HK-2 (cell line): ENCODE measurements around the gene DLGAP1.

Experiments used
- DNase-seq: peaks from one replicate; pipeline ENCODE4 v3.0.0-alpha.2; 2018; ENCODE audit not compliant: unreplicated experiment

The DLGAP1 gene

GRCh38 chr18:3468833-3469232, 986.3 kb downstream of the DLGAP1 start:
- no peak for DNase-seq

- no peak for DNase-seq
Measured at GRCh38 chr18:3468066-3468705, 986.9 kb downstream of the DLGAP1 start.

- DNase-seq, result no peak
Measured at GRCh38 chr18:3466872-3467271, 988.2 kb downstream of the DLGAP1 start.

GRCh38 chr18:3466045-3466444, 989.1 kb downstream of the DLGAP1 start:
- DNase-seq, result no peak

GRCh38 chr18:3463051-3463450, 992.1 kb downstream of the DLGAP1 start:
- DNase-seq, result no peak

- DNase-seq, result no peak
Measured at GRCh38 chr18:3461704-3462103, 993.4 kb downstream of the DLGAP1 start.

- no peak for DNase-seq
Measured at GRCh38 chr18:3460823-3461398, 994.2 kb downstream of the DLGAP1 start.

GRCh38 chr18:3458952-3459853, 995.9 kb downstream of the DLGAP1 start:
- no peak for DNase-seq

GRCh38 chr18:3458378-3458777, 996.7 kb downstream of the DLGAP1 start:
- DNase-seq, result no peak

- no peak for DNase-seq
Measured at GRCh38 chr18:3457261-3457724, 997.8 kb downstream of the DLGAP1 start.

GRCh38 chr18:3456686-3457069, 998.4 kb downstream of the DLGAP1 start:
- no peak for DNase-seq

- DNase-seq, result no peak
Measured at GRCh38 chr18:3455907-3456685, 999.0 kb downstream of the DLGAP1 start.

GRCh38 chr18:3455090-3455635, 999.9 kb downstream of the DLGAP1 start:
- no peak for DNase-seq

- DNase-seq, result no peak
Measured at GRCh38 chr18:3454365-3455089, 1000.6 kb downstream of the DLGAP1 start.

GRCh38 chr18:3453540-3454364, 1001.4 kb downstream of the DLGAP1 start:
- no peak for DNase-seq

GRCh38 chr18:3452750-3453539, 1002.2 kb downstream of the DLGAP1 start:
- no peak for DNase-seq

- no peak for DNase-seq
Measured at GRCh38 chr18:3451989-3452749, 1002.9 kb downstream of the DLGAP1 start.

- peak; percentile 73 for DNase-seq
Measured at GRCh38 chr18:3451183-3451988, 1003.7 kb downstream of the DLGAP1 start.
